GM23338 (cell line): ENCODE results near the gene FOXL2NB. TPM values are rescaled to one million over a fixed set of nuclear protein-coding genes. Genes with fewer than 3 reads are reported as not detected.

Source experiments
- ATAC-seq: fragments of 200-7000 bp; cut with Tn5 transposase; 3 replicates; pipeline ENCODE4 v1.9.1; 2020
- DNase-seq: peaks from one replicate; pipeline ENCODE4 v3.0.0-alpha.2; 2015; ENCODE audit warnings: low spot score
- H2AFZ ChIP-seq: fragments of 200-600 bp; sonication (generic); 2 replicates; pipeline ENCODE4 v1.8.0; 2016; ENCODE audit warnings: antibody characterized with exemption, mild to moderate bottlenecking, moderate library complexity
- H3F3A ChIP-seq: fragments of 200-600 bp; sonication (generic); replicated peaks from 2 replicates; pipeline ENCODE4 v1.8.0; 2017; ENCODE audit warnings: antibody characterized with exemption, mixed run types, low read depth
- H3K27ac ChIP-seq: fragments of 200-600 bp; sonication (generic); 2 replicates; pipeline ENCODE4 v1.6.1; 2016; ENCODE audit warnings: low read depth
- H3K27me3 ChIP-seq: fragments of 200-600 bp; sonication (generic); 2 replicates; pipeline ENCODE4 v1.8.0; 2016; ENCODE audit warnings: mild to moderate bottlenecking, mixed run types, moderate library complexity; ENCODE audit not compliant: insufficient read depth
- H3K36me3 ChIP-seq: fragments of 200-600 bp; sonication (generic); 2 replicates; pipeline ENCODE4 v1.8.0; 2016; ENCODE audit warnings: mild to moderate bottlenecking; ENCODE audit not compliant: insufficient read depth
- H3K4me1 ChIP-seq: fragments of 200-600 bp; sonication (generic); 2 replicates; pipeline ENCODE4 v1.8.0; 2016; ENCODE audit warnings: mild to moderate bottlenecking, moderate library complexity; ENCODE audit not compliant: insufficient read depth
- H3K4me2 ChIP-seq: fragments of 200-600 bp; sonication (generic); 2 replicates; pipeline ENCODE4 v1.7.1; 2017; ENCODE audit warnings: mixed run types
- H3K4me3 ChIP-seq: fragments of 200-600 bp; sonication (generic); 2 replicates; pipeline ENCODE4 v1.6.1; 2016; ENCODE audit warnings: mixed run types
- H3K79me2 ChIP-seq: fragments of 200-600 bp; sonication (generic); replicated peaks from 2 replicates; pipeline ENCODE4 v1.8.0; 2017; ENCODE audit warnings: mild to moderate bottlenecking; ENCODE audit not compliant: insufficient read depth
- H3K9me2 ChIP-seq: fragments of 200-600 bp; sonication (generic); 2 replicates; pipeline ENCODE4 v1.8.0; 2017; ENCODE audit not compliant: insufficient read depth
- H4K20me1 ChIP-seq: fragments of 200-600 bp; sonication (generic); replicated peaks from 2 replicates; pipeline ENCODE4 v1.8.0; 2017; ENCODE audit warnings: mild to moderate bottlenecking; ENCODE audit not compliant: insufficient read depth
- H3K27ac Mint-ChIP-seq: 2 replicates; pipeline ENCODE4 v1.8.0; 2020; ENCODE audit warnings: inconsistent platforms, mild to moderate bottlenecking, moderate library complexity, mixed read lengths
- H3K27me3 Mint-ChIP-seq: 3 replicates; pipeline ENCODE4 v1.8.0; 2022; ENCODE audit warnings: low read depth, mild to moderate bottlenecking, moderate library complexity, mixed read lengths, inconsistent platforms; ENCODE audit not compliant: insufficient read depth, poor library complexity
- H3K36me3 Mint-ChIP-seq: 3 replicates; pipeline ENCODE4 v1.8.0; 2021; ENCODE audit warnings: low read depth, mild to moderate bottlenecking, inconsistent platforms, moderate library complexity, mixed read lengths
- H3K4me1 Mint-ChIP-seq: 3 replicates; pipeline ENCODE4 v1.8.0; 2020; ENCODE audit warnings: mild to moderate bottlenecking, inconsistent platforms, mixed read lengths
- H3K4me3 Mint-ChIP-seq: 3 replicates; pipeline ENCODE4 v1.8.0; 2021; ENCODE audit warnings: moderate library complexity, mild to moderate bottlenecking, inconsistent platforms, mixed read lengths
- H3K9me3 Mint-ChIP-seq: 3 replicates; pipeline ENCODE4 v1.8.0; 2020; ENCODE audit warnings: moderate library complexity, mild to moderate bottlenecking, inconsistent platforms, mixed read lengths
- CREB1 ChIP-seq: fragments of 250-450 bp; sonication (Bioruptor Pico); IDR thresholded peaks from 2 replicates; pipeline ENCODE4 v1.5.0; 2020; ENCODE audit warnings: low read depth, mild to moderate bottlenecking, moderate library complexity
- EZH2 ChIP-seq: fragments of 200-600 bp; sonication (generic); IDR thresholded peaks from one replicate; pipeline ENCODE4 v1.8.0; 2017; ENCODE audit warnings: antibody characterized with exemption, mild to moderate bottlenecking, low read depth; ENCODE audit not compliant: unreplicated experiment
- EZH2phosphoT487 ChIP-seq: fragments of 200-600 bp; sonication (generic); IDR thresholded peaks from one replicate; pipeline ENCODE4 v1.8.1; 2018; ENCODE audit warnings: antibody characterized with exemption; ENCODE audit not compliant: unreplicated experiment
- JUNB ChIP-seq: IDR thresholded peaks from one replicate; pipeline ENCODE4 v1.6.1; 2016; ENCODE audit warnings: antibody characterized with exemption; ENCODE audit not compliant: unreplicated experiment
- NANOG ChIP-seq: IDR thresholded peaks from 2 replicates; pipeline ENCODE4 v1.6.1; 2016; ENCODE audit warnings: antibody characterized with exemption, borderline replicate concordance
- POLR2AphosphoS5 ChIP-seq: IDR thresholded peaks from 2 replicates; pipeline ENCODE4 v1.6.1; 2016; ENCODE audit warnings: antibody characterized with exemption, low read depth
- ZNF331 ChIP-seq: fragments of 250-450 bp; sonication (Bioruptor Pico); IDR thresholded peaks from 2 replicates; pipeline ENCODE4 v1.5.0; 2020; ENCODE audit warnings: low read depth, mild to moderate bottlenecking, moderate library complexity
- polyA plus RNA-seq: library from polyadenylated mRNA; unstranded; fragments of >200 nt; fragmentation: Nextera tagmentation; extraction: Ambion mirVana; gene quantifications from 2 replicates; pipeline ENCODE4 v1.2.1, GENCODE V29; 2016
- total RNA-seq: library from RNA; depleted of rRNA; stranded (reverse); fragments of >200 nt; shearing (Covaris generic); gene quantifications from 2 replicates; pipeline ENCODE4 v1.2.3, GENCODE V29; 2014
- TF ChIP-seq, protein P1 (sequence below): IDR thresholded peaks from one replicate; pipeline ENCODE4 v1.6.1; 2018; ENCODE audit warnings: antibody characterized with exemption; ENCODE audit not compliant: unreplicated experiment
- TF ChIP-seq, protein P2 (sequence below): IDR thresholded peaks from 2 replicates; pipeline ENCODE4 v1.6.1; 2016; ENCODE audit warnings: antibody characterized with exemption
- TF ChIP-seq, protein P3 (sequence below), 2 experiments: fragments of 200-600 bp in 1 of 2; sonication (generic) in 1 of 2; conservative IDR thresholded peaks; 2 replicates each; pipeline versions ENCODE4 v1.5.1 to v1.6.1; 2016 to 2017; ENCODE audit warnings: antibody characterized with exemption in 2 of 2, low read depth in 2 of 2, mild to moderate bottlenecking in 2 of 2, moderate library complexity in 1 of 2
- TF ChIP-seq, protein P4 (sequence below): fragments of 250-450 bp; sonication (Bioruptor Pico); IDR thresholded peaks from 2 replicates; pipeline ENCODE4 v1.5.0; 2020; ENCODE audit warnings: mild to moderate bottlenecking, moderate library complexity

The FOXL2NB gene
- total and polyA plus RNA-seq, 2 experiments from 2014 or later, result 11.2 to 15.6 TPM

DNA sequence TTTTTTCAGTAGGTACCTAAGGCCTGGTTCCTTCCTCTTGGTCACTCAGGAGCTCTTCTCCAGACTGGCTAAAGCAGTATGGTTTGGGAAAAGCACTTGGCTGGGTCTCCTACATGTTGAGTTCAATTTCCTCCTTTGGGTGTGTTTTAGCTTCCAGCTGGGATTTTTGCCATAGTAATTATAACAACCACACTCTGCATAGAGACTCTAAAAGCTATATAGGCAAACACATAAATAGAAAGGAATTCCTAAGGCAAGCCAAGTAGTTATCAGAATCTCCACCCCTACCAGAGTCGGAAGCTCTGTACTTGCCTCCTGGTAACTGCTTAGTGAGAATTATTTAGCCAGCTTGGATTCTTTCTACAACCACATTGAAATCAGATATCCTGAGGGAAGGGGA is 48.7 kb upstream of the FOXL2NB start (continued):
- TF ChIP-seq, protein P1, sequence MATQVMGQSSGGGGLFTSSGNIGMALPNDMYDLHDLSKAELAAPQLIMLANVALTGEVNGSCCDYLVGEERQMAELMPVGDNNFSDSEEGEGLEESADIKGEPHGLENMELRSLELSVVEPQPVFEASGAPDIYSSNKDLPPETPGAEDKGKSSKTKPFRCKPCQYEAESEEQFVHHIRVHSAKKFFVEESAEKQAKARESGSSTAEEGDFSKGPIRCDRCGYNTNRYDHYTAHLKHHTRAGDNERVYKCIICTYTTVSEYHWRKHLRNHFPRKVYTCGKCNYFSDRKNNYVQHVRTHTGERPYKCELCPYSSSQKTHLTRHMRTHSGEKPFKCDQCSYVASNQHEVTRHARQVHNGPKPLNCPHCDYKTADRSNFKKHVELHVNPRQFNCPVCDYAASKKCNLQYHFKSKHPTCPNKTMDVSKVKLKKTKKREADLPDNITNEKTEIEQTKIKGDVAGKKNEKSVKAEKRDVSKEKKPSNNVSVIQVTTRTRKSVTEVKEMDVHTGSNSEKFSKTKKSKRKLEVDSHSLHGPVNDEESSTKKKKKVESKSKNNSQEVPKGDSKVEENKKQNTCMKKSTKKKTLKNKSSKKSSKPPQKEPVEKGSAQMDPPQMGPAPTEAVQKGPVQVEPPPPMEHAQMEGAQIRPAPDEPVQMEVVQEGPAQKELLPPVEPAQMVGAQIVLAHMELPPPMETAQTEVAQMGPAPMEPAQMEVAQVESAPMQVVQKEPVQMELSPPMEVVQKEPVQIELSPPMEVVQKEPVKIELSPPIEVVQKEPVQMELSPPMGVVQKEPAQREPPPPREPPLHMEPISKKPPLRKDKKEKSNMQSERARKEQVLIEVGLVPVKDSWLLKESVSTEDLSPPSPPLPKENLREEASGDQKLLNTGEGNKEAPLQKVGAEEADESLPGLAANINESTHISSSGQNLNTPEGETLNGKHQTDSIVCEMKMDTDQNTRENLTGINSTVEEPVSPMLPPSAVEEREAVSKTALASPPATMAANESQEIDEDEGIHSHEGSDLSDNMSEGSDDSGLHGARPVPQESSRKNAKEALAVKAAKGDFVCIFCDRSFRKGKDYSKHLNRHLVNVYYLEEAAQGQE, result no peak
- no peak for TF ChIP-seq NANOG
- TF ChIP-seq CREB1 (CRISPR knock-in tag), result no peak
- no peak for TF ChIP-seq JUNB

DNA sequence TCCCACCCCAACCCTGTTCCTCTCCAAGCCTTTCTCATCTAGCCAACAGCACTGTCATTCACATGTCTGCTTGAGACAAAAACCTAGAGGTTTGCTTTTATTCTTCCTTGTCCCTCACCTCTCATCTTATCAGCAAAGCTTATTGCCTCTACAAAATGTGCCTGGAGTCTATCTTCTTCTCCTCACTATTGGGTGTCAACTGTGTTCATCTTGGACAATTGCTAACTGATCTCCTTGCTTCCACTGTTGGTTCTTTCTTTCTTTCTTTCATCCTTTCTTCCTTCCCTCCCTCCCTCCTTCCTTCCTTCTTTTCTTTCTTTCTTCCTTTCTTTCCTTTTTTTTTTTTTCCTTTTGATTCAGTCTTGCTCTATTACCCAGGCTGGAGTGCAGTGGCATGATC is 48.3 kb upstream of the FOXL2NB start:
- DNase-seq, result no peak
- no peaks in the 10 kb centered on the region for H3K4me1 ChIP-seq
- no peak for ATAC-seq
- H3F3A ChIP-seq, result no peaks in the 10 kb centered on the region
- no peaks in the 10 kb centered on the region for H3K79me2 ChIP-seq
- H3K27ac ChIP-seq, result no peak overlapping the region
- no peak overlapping the region for H3K27ac Mint-ChIP-seq
- H3K27me3 ChIP-seq, result no peaks in the 10 kb centered on the region
- no peak overlapping the region for H2AFZ ChIP-seq
- no peaks in the 10 kb centered on the region for H3K27me3 Mint-ChIP-seq
- H3K36me3 ChIP-seq, result no peaks in the 10 kb centered on the region
- H3K4me1 Mint-ChIP-seq, result no peaks in the 10 kb centered on the region
- no peaks in the 10 kb centered on the region; the same call in 2 of the 3 replicates for H3K9me3 Mint-ChIP-seq
- H3K4me3 ChIP-seq, result no peak overlapping the region
- H4K20me1 ChIP-seq, result no peaks in the 10 kb centered on the region
- no peak overlapping the region for H3K4me3 Mint-ChIP-seq
- H3K9me2 ChIP-seq, result no peaks in the 10 kb centered on the region
- H3K4me2 ChIP-seq, result no peak overlapping the region
- no peaks in the 10 kb centered on the region for H3K36me3 Mint-ChIP-seq
- TF ChIP-seq JUNB (no peak), EZH2phosphoT487 (no peak), POLR2AphosphoS5 (no peak), EZH2 (no peak), NANOG (no peak), ZNF331 (CRISPR knock-in tag) (no peak)
- TF ChIP-seq, protein P2, sequence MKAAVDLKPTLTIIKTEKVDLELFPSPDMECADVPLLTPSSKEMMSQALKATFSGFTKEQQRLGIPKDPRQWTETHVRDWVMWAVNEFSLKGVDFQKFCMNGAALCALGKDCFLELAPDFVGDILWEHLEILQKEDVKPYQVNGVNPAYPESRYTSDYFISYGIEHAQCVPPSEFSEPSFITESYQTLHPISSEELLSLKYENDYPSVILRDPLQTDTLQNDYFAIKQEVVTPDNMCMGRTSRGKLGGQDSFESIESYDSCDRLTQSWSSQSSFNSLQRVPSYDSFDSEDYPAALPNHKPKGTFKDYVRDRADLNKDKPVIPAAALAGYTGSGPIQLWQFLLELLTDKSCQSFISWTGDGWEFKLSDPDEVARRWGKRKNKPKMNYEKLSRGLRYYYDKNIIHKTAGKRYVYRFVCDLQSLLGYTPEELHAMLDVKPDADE, result no peak
- TF ChIP-seq, protein P3, sequence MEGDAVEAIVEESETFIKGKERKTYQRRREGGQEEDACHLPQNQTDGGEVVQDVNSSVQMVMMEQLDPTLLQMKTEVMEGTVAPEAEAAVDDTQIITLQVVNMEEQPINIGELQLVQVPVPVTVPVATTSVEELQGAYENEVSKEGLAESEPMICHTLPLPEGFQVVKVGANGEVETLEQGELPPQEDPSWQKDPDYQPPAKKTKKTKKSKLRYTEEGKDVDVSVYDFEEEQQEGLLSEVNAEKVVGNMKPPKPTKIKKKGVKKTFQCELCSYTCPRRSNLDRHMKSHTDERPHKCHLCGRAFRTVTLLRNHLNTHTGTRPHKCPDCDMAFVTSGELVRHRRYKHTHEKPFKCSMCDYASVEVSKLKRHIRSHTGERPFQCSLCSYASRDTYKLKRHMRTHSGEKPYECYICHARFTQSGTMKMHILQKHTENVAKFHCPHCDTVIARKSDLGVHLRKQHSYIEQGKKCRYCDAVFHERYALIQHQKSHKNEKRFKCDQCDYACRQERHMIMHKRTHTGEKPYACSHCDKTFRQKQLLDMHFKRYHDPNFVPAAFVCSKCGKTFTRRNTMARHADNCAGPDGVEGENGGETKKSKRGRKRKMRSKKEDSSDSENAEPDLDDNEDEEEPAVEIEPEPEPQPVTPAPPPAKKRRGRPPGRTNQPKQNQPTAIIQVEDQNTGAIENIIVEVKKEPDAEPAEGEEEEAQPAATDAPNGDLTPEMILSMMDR (conservative IDR thresholded peaks at IDR 0.05; ENCODE audit: low read depth in 2 of 2), result no peak
- TF ChIP-seq, protein P4, sequence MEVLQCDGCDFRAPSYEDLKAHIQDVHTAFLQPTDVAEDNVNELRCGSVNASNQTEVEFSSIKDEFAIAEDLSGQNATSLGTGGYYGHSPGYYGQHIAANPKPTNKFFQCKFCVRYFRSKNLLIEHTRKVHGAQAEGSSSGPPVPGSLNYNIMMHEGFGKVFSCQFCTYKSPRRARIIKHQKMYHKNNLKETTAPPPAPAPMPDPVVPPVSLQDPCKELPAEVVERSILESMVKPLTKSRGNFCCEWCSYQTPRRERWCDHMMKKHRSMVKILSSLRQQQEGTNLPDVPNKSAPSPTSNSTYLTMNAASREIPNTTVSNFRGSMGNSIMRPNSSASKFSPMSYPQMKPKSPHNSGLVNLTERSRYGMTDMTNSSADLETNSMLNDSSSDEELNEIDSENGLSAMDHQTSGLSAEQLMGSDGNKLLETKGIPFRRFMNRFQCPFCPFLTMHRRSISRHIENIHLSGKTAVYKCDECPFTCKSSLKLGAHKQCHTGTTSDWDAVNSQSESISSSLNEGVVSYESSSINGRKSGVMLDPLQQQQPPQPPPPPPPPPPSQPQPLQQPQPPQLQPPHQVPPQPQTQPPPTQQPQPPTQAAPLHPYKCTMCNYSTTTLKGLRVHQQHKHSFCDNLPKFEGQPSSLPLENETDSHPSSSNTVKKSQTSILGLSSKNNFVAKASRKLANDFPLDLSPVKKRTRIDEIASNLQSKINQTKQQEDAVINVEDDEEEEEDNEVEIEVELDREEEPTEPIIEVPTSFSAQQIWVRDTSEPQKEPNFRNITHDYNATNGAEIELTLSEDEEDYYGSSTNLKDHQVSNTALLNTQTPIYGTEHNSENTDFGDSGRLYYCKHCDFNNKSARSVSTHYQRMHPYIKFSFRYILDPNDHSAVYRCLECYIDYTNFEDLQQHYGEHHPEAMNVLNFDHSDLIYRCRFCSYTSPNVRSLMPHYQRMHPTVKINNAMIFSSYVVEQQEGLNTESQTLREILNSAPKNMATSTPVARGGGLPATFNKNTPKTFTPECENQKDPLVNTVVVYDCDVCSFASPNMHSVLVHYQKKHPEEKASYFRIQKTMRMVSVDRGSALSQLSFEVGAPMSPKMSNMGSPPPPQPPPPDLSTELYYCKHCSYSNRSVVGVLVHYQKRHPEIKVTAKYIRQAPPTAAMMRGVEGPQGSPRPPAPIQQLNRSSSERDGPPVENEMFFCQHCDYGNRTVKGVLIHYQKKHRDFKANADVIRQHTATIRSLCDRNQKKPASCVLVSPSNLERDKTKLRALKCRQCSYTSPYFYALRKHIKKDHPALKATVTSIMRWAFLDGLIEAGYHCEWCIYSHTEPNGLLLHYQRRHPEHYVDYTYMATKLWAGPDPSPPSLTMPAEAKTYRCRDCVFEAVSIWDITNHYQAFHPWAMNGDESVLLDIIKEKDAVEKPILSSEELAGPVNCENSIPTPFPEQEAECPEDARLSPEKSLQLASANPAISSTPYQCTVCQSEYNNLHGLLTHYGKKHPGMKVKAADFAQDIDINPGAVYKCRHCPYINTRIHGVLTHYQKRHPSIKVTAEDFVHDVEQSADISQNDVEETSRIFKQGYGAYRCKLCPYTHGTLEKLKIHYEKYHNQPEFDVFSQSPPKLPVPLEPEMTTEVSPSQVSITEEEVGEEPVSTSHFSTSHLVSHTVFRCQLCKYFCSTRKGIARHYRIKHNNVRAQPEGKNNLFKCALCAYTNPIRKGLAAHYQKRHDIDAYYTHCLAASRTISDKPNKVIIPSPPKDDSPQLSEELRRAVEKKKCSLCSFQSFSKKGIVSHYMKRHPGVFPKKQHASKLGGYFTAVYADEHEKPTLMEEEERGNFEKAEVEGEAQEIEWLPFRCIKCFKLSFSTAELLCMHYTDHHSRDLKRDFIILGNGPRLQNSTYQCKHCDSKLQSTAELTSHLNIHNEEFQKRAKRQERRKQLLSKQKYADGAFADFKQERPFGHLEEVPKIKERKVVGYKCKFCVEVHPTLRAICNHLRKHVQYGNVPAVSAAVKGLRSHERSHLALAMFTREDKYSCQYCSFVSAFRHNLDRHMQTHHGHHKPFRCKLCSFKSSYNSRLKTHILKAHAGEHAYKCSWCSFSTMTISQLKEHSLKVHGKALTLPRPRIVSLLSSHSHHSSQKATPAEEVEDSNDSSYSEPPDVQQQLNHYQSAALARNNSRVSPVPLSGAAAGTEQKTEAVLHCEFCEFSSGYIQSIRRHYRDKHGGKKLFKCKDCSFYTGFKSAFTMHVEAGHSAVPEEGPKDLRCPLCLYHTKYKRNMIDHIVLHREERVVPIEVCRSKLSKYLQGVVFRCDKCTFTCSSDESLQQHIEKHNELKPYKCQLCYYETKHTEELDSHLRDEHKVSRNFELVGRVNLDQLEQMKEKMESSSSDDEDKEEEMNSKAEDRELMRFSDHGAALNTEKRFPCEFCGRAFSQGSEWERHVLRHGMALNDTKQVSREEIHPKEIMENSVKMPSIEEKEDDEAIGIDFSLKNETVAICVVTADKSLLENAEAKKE (CRISPR knock-in tag), result no peak
